ENCODE measurements around the gene LNX1.
"Not testable (repeated sequence)": the region's sequence is repeated elsewhere in the genome, so short reads cannot be mapped to it uniquely, and the experiment has no call there.

Gene LNX1

GRCh38 chr4:53490965-53491622, 100.2 kb downstream of the LNX1 start:
- no peak for DNase-seq

GRCh38 chr4:53490161-53490956, 100.9 kb downstream of the LNX1 start:
- no peak for DNase-seq

DNA sequence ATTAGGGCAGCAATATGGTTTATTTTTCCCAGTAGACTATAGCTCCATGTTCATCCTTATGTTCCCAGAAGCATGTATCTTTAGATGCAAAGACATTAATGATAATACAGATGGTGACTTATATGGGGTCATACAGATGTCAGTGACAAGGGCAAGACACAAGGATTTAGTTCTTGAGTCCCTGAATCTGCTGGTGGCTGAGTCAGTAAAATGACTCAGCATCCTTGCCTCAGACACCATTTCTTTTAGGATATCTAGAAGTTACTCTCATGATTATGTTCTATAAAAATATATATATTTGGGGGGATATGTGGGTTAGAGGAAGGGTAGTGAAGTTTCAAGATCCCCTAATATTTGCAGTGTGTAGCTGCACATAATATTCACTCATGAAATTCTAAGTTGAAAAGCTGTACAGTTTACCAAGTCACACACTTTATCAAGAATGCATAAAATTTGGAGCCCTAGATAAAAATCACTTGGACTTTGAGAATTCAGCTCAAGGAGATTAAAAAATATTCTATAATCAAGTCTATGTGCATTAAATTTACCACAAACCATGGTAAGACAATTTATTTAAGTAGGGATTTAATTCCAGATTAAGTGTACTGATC, 101.9 kb downstream of the LNX1 start:
- no peak for DNase-seq

- DNase-seq: no peak
These were observed 103.5 kb downstream of the LNX1 start for GRCh38 chr4:53487766-53488165.

DNA sequence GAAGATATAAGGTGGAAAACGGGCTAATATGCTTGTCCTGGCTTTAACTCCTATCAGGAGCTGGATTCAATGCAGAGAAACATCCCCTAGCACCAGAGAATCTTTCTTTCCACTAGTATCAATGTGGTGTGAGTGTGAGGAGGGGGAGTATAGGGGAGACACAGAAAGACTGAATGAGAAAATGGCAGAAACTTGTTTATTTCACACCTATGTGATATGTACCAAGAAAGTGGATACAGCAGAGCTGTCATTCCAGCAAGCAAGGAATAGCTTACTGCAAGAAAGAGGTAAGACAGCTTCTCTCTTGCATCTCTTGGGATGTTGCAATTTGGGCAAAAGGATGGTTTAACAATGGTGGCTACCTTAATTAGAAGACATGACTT, 105.6 kb downstream of the LNX1 start:
- no peak for DNase-seq

GRCh38 chr4:53484911-53485657, 106.2 kb downstream of the LNX1 start:
- no peak for DNase-seq

- DNase-seq: no peak
These were observed 108.0 kb downstream of the LNX1 start for GRCh38 chr4:53483250-53483649.

- no peak for DNase-seq
These were observed 109.7 kb downstream of the LNX1 start for GRCh38 chr4:53481586-53481985.

DNA sequence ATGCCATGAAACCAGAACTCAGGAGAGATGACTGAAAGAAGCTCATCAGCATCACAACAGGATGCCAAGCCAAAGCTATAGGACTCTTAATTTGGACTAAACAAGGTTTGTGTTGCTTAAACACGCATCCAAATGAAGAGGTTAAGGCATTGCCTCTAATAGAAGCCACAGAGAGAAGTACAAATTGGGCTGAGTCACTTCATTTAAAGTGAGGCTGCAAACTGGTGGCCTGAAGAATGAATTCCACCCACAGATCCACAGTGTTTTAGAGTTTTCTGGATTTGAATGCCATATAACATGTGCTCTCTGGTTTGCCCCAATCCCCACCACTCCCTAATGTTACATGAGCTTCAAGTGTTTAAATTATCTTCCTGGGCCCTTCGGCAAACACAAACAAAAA, 110.4 kb downstream of the LNX1 start:
- DNase-seq: no peak

GRCh38 chr4:53479736-53480525, 111.4 kb downstream of the LNX1 start:
- no peak for DNase-seq

DNA sequence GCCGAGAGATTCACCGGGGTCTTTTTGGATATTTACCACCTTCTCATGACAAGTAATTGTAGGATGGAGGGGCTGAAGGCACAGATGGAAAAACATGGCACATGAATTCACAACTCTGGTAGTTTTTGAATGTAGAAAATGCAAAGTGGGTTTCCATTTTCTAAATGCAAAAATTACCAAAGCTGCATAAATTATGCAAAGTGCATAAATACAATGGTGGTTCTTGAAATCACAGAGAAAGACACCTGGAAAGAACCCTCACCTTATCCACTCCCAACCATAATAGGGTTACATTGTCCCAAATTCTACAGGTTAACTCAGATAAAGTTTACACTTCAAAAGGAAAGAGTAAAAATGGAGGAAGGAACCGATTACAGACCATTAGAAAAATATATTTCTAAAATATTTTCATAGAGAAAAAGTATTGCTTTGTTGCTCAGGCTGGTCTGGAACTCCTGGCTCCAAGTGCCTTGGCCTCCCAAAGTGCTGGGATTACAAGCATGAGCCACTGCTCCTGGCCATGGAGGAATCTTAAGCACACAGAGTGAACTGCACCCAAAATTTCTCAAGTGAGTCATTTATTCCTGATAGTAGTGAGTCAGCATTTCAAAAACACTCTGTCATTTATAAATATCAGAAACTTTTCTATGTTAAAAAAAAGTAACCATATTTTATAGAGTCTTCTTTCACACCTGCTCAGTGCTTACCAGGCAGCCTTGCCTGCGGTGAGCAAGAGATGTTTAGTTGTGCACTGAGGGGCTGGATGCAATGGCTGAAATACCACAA, 112.4 kb downstream of the LNX1 start:
- DNase-seq: no peak

- no peak for DNase-seq
These were observed 113.7 kb downstream of the LNX1 start for GRCh38 chr4:53477636-53478035.

- DNase-seq: no peak
These were observed 114.2 kb downstream of the LNX1 start for GRCh38 chr4:53477038-53477565.

GRCh38 chr4:53476232-53477037, 114.9 kb downstream of the LNX1 start:
- no peak for DNase-seq

- not testable (repeated sequence) for DNase-seq
These were observed 124.7 kb downstream of the LNX1 start for GRCh38 chr4:53466576-53466975.

GRCh38 chr4:53465891-53466290, 125.4 kb downstream of the LNX1 start:
- no peak for DNase-seq

DNA sequence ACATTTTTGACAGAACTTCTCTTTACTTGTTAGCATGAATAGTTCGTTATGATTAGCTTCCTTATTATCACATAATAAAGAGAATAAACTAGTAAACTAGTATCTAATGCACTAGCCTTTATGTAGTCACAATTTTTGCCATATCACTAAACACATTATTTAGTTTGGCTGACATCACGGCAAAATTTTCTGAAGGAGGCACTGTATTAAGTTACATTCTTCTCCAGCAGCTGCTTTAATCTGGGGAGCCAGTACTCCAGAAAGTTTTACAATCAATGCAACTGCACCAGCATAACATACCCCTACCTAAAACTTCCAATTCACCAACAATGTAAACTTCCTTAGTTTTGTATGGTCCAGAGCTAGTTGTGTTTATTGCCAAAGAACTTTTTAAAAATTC, 126.0 kb downstream of the LNX1 start:
- no peak for DNase-seq

DNA sequence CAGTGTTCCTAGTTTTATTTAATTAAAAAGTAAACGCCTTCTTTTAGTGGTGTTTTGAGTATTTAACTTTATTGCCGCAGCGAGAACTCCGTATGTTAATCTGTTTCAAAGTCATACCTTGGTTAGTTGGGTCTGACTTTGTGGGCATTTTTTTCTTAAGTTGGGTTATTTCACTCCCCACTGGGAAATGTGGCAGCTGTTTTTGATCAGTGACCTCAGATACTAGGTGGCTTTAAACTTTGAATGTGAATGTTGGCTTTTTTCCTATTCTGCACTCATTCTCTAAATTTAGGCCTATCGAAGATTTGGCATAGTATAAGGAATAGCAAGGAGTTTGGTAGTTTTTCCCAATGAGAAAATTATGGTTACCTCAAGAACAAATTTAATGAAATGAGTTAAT, 127.9 kb downstream of the LNX1 start:
- DNase-seq: no peak

DNA sequence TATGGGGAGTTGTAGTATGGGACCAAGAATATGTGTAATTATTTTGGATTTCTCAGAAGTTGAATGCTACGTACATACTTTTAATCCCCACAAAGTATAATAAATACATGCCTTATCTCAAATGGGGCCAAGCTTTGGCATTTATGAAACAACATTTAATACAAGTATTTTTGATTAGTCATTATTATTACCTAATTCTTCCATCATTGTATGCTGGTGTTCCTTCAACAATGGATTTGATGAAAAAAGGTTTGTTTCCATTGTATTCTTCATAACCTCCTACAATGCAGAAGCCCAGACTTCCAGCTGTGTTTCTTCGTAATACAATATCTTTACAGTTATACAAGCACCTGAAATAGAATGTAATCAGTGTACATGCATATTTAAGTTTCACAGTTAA, 130.0 kb downstream of the LNX1 start:
- DNase-seq: no peak

- DNase-seq: no peak
These were observed 131.7 kb downstream of the LNX1 start for GRCh38 chr4:53459548-53459947.
